ENCODE results near the gene ASPSCR1. TPM values are rescaled to one million over a fixed set of nuclear protein-coding genes. Genes with fewer than 3 reads are reported as not detected.

The ASPSCR1 gene
- total and polyA plus RNA-seq, 9 of the 15 experiments (the other 6 are each of a cell fraction or from before 2014, with no cell fraction given) = 0.90 to 36.9 (median 11.6) TPM

- no peak for FAIRE-seq
- 78% methylated on average over 19 of the region's 19 CpGs for WGBS (ENCODE audit: insufficient coverage, low coverage, missing lambda C conversion rate)
- H3K79me2 ChIP-seq (ENCODE audit: control insufficient read depth, insufficient read depth, low read length) = peaks cover 29% of the 10 kb centered on the region
- H3K27ac ChIP-seq (ENCODE audit: extremely low read depth, low read depth, low read length) = no peak overlapping the region
- H2AFZ ChIP-seq (ENCODE audit: low read depth, low read length) = no peak overlapping the region
- ATAC-seq = no peak
- H3K36me3 ChIP-seq (ENCODE audit: control insufficient read depth, insufficient read depth, low read length) = peaks cover 30% of the 10 kb centered on the region; the same call in 1 of the 3 replicates
- peak in 1 of 4 experiments; percentile 25 for DNase-seq (ENCODE audit: extremely low read depth in 1 of 4, low spot score in 3 of 4)
- H3K4me2 ChIP-seq (ENCODE audit: insufficient read depth, low read length) = no peak overlapping the region
- in situ Hi-C loops (cut with MboI) (no loop called here), intact Hi-C loops (cut with micrococcal nuclease) (no loop called here)
- no TSS peak for BruUV-seq (replicated peaks)
- H3K4me3 ChIP-seq = no peak overlapping the region
- peak overlapping the region in 1 of 2 experiments; percentile 5; a peak in 1 of 4 replicates for H3K9ac ChIP-seq (ENCODE audit: insufficient read depth in 1 of 2, low read depth in 2 of 2, low read length in 2 of 2)
- H4K20me1 ChIP-seq (replicated peaks; ENCODE audit: control insufficient read depth, insufficient read depth, low read length) = peaks cover 17% of the 10 kb centered on the region
- H3K4me1 ChIP-seq (replicated peaks in 1 of 2; ENCODE audit: control insufficient read depth in 2 of 2, insufficient read depth in 2 of 2, low read length in 2 of 2) = peaks cover 14 to 90% of the 10 kb centered on the region in 2 experiments; a peak in 4 of 5 replicates
- H3K9me1 ChIP-seq (ENCODE audit: control insufficient read depth, insufficient read depth, low read length) = no peaks in the 10 kb centered on the region
- ChIA-PET CTCF (ENCODE audit: low intra/inter-chr PET ratio) (interaction anchor here (6.6 kb wide), 1 partner anchor 59 kb away, joined by 103 read pairs; the partner anchor contains the start of gene NOTUM), POLR2A (interaction anchor here (0.6 to 1.0 kb wide), 3 partner anchors 8 to 46 kb away, joined by 3 to 6 read pairs (median 3); no protein-coding TSS in a partner anchor)
- no peaks in the 10 kb centered on the region for H3K27me3 ChIP-seq (ENCODE audit: control insufficient read depth in 2 of 2, insufficient read depth in 2 of 2, low read length in 2 of 2)
- H3K9me3 ChIP-seq (replicated peaks; ENCODE audit: control insufficient read depth, insufficient read depth, low read depth, low read length) = no peaks in the 10 kb centered on the region
- TF ChIP-seq POLR2A (conservative IDR thresholded peaks at IDR 0.05) (peak; percentile 57; the same call in 1 of the 2 replicates), EHMT2 (IDR thresholded peaks at IDR 0.05) (no peak), SUPT5H (IDR thresholded peaks at IDR 0.05) (no peak), ATF4 (CRISPR knock-in tag; IDR thresholded peaks at IDR 0.05) (no peak), PKNOX1 (IDR thresholded peaks at IDR 0.05) (peak; percentile 54), NCOA2 (IDR thresholded peaks at IDR 0.05; ENCODE audit: partially characterized antibody in 2 of 2) (no peak), RFX1 (IDR thresholded peaks at IDR 0.05) (no peak), ZBTB9 (CRISPR knock-in tag; IDR thresholded peaks at IDR 0.05) (peak; percentile 89; the same call in 1 of the 2 replicates), HDAC8 (tag; IDR thresholded peaks at IDR 0.05) (no peak), POLR2G (IDR thresholded peaks at IDR 0.05; ENCODE audit: low read depth, low read length) (peak; percentile 53), CREB1 (IDR thresholded peaks at IDR 0.05) (no peak), CREB1 (CRISPR knock-in tag; IDR thresholded peaks at IDR 0.05) (no peak), ZNF239 (CRISPR knock-in tag; IDR thresholded peaks at IDR 0.05) (no peak), ZNF24 (IDR thresholded peaks at IDR 0.05) (no peak), PHTF2 (CRISPR knock-in tag; IDR thresholded peaks at IDR 0.05) (no peak), E2F5 (CRISPR knock-in tag; IDR thresholded peaks at IDR 0.05) (no peak)
These were observed 40.9 kb downstream of the ASPSCR1 start for GRCh38 chr17:82018152-82018988.

All from K562 (cell line).